GM18517 (cell line): ENCODE data around the gene CTSW.
"Not testable (repeated sequence)": the region's sequence is repeated elsewhere in the genome, so short reads cannot be mapped to it uniquely, and the experiment has no call there.

Source experiments
- ATAC-seq: cut with Tn5 transposase; IDR thresholded peaks from one replicate; pipeline ENCODE4 v1.9.1; 2021; ENCODE audit warnings: mild to moderate bottlenecking, moderate library complexity; ENCODE audit not compliant: unreplicated experiment

Gene CTSW

DNA sequence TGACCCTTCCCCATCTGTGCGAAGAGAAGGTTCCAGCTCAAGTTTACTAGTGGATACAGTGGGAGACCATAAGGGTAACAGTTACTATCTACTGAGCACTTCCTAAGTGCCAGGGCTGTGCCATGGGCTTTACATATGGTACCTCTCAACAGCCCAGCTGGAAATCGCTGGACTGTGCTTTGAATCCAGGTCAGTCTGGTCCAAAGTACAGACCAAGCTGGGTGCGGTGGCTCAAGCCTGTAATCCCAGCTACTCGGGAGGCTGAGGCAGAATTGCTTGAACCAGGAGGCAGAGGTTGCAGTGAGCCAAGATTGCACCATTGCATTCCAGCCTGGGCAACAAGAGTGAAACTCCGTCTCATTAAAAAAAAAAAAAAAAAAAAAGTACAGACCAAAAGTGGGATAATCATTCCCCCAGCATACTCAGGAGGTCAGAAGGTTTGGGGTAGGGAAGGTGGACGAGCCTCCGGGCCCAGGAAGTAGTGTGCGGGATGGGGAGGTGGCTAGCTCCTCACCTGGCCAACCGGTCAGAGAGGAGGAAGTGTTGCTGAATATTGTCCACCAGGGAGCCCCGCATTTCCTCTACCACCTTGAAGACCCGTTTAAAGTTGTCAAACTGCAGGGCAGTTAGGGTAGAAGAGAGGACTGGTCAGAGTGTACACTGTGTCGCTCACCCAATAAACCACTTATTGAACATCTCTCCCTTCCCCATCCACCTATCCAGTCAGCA is 6.3 kb downstream of the CTSW start:
- ATAC-seq = no peak

DNA sequence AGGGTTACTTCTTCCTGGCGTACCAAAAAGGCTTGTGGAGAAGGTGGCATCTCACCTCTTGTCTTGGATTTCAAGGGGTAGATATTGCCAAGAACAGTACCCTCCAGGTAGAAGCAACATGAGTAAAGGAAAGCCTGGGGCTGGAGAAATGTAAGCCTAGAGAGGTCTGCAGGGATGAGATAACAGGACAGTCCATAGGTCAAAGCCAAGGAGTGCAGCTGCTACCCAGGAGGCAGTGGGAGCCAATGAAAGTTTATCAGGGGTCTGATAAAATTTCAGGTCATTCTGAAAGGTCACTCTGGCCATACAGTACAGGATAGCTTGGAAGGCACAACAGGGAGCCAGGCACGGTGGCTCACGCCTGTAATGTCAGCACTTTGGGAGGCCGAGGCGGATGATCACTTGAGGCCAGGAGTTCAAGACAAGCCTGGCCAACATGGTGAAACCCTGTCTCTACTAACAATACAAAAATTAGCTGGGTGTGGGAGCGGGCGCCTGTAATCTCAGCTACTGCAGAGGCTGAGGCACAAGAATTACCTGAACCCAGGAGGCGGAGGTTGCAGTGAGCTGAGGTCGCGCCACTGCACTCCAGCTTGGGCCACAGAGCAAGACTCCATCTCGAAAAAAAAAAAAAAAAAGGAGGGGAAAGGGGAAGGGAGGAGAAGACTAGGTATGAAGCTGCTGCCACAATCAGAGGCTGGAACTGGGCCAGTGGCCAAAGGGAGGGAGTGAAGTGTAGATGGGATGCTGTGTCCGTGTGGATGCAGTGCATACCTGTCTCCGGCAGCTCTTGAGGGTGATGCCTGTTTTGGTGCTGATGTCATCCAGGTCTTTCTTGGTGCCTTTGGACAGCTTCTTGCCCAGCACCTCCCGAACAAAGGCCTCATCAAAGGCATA is 7.4 kb downstream of the CTSW start:
- no peak for ATAC-seq

DNA sequence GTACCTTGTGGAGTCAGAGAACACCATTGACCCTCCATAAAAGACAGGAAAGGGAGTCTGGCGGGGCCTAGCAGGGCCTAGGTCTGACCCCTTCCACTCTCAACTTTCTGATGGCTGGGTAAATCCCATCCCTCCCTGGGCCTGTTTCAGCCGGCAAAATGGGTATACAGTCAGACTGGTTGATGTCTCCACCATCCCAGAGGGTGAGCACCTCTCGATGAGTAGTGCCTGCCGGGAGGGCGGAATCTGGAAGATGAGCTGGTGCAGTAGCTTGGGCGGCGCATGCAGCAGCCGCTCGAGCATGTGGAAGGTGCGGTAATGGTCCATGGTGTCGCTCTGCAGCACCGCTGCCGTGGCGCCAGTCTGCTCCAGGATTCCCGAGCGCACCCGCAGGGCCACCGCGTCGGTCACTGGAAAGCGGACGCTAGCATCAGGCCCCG is 8.1 kb downstream of the CTSW start:
- no peak for ATAC-seq

DNA sequence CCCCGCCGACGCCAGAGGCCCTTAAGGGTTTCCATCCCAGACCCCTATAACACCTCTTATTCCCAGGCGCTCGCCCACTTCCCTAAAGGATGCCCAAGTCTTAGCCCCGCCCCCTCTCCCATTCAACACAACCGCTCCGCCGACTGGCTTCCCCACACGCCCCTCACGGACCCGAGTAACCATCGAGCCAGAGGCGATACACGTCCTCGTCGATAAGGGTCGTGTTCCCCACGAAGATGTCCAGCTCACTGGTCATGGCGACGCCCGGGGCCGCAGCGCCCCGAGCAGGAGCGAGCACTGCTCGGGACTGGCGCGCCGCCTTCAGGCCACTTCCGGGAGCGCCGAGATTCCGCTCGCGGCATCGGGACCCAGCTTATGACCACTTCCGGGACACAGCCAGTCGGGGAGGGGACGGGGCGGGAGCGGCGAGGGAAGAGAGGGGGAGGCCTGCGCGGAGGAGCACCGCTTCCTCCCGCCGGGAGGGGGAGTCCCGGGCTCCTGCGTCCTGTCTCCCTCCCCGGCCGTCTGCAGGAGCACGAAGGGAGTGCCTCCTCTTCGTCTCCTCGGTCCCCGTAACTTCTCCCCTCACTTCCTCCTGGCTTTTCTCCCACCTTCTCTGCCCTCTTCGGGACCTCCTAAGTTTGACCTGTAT is 8.7 kb downstream of the CTSW start, which contains the start of gene FIBP:
FIBP (minus strand) TSS at position 309 of the 652 bp plus-strand sequence; CDS start at position 256, 53 bp downstream.
- peak; percentile 41 for ATAC-seq

DNA sequence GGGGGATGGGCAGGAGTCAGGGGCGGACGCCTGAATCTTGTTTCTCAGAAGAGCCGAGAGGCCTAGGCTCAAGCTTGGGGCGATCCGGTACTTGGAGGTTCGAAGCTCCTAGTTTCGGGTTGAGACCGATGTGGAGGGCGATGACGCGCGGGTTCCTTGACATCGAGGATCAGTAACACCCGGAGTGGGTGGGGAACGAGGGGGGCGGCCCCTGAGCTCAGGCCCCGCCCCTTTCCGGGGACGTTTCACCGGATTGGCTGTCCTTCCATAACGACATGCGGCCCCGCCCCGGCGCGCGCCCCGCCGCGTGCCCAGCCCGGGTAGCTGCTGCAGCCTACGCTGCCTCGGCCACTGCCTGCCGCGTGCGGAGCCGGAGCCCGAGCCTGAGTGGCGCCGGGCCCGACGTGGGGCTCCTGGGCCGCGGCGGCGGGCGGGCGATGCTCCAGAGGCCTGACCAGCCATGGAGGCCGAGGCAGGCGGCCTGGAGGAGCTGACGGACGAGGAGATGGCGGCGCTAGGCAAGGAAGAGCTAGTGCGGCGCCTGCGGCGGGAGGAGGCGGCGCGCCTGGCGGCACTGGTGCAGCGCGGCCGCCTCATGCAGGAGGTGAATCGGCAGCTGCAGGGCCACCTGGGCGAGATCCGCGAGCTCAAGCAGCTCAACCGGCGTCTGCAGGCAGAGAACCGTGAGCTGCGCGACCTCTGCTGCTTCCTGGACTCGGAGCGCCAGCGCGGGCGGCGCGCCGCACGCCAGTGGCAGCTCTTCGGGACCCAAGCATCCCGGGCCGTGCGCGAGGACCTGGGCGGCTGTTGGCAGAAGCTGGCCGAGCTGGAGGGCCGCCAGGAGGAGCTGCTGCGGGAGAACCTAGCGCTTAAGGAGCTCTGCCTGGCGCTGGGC is 10.9 kb downstream of the CTSW start, which contains the start of gene CCDC85B:
CCDC85B (plus strand) TSS at position 350 of the 895 bp plus-strand sequence; CDS start at position 461, 111 bp downstream.
- peak; percentile 52 for ATAC-seq

DNA sequence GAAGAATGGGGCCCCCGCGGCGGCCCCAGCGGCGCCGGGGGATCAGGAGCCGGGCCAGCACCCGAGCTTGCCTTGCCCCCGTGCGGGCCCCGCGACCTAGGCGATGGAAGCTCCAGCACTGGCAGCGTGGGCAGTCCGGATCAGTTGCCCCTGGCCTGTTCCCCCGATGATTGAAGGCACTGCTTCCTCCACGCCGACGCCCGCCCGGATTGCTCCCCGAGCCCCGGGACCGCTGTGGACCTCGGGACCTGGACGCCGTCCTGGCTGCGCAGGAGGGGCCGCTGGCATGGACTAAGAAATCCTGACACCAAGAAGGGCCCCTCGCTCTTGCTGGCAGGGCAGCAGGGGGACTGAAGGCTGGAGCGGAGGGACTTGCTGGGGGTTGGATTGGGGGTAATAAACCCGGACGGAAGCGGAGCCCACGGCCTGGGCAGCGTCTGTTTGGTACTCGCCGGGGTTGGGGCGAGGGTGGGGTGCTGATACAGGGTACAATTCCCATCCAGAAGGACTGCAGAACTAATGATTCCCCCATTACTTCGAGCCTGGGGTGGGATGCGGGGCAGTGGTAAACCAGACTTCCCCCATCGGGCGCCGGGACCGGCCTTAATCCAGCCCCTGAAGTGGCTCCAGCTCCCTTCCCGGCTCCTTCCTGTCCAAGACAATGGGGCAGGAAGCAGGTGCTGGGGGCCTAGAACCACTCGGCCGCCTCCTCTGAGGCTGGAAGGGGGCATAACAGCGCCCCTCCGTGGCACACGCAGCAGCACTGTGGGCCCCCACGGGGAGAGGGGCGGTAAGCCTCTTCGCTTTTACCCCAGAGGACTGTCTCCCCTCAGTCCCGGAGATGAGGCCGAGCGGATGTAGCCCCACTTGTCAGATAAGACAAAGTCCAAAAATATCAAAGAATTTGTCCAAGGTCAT is 11.8 kb downstream of the CTSW start:
- no peak for ATAC-seq

DNA sequence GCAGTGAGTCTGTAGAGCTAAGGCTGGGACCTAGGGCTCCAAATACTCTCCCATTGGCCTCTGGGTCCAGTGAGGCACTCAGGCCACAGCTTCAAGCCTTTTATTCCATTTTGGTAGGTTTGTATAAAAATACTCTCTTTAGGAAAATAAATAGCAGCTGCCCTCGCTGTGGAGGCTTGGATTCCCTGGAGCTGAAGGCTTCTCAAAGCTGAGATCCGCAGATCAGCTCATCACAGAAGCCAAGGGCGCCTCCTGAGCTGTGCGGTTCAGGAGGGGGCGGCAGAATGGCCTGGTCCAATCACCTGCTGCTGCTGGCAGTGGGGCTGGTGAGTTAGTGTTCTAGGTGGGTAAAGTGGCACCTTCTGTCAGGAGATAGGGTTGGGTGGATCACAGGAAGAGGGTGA is 12.5 kb downstream of the CTSW start:
- ATAC-seq = not testable (repeated sequence)

DNA sequence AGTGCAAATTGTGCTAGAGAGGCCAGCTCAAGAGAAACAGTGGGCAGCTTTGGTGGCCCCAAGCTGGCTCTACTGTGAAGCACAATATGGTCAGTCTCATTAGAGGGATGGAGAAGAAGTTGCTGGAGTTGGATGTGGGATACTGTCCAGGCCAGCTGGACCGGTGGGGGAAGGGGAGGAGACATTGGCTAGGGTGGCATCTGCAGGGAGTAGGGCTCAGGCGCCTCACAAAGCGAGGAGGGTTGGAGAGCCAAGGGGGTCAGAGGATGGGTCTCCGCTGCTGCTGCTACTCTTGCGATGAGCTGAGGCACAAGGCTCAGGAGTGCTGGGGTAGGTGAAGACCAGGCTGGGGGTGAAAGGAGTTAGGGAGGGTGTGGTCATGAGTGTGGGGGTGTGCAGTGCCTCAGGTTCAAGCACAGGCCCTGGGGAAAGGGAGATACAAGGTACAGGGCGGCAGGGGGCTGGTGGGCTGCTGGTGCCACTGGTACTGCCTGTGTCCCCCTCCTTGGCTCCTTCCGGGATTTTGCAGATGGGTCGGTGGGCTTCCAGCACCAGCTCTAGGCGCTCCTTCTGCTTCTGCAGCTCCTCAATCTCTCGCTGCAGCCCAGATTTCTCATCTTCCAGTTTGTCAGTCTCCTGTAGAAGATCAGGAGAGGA is 13.2 kb downstream of the CTSW start:
- ATAC-seq = no peak

DNA sequence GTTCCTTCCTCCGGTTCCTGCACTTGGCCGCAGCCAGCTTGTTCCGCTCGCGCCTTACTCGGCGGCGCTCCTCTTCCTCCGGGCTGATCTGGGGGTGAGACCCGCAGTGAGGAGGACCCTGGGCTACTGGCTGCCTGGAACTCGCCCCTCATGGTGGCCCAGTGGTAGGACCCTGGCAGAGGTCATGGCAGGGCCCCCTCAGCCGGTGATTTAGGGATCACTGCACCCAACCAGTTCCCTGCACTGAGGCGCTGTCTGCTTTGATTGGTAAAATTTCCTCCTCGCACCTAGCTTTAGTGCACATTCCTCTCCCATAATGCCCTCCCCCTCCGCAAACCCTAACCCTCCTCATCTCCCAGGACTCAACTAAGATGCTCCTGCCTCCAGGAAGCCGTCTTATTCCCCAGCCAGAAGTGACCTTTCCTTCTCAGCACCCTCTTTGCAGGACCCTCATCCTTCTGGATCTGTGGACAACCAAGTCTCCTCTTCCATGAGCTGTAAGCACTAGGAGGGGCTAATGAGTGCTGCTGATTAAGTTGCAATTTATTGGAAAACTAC is 14.5 kb downstream of the CTSW start:
- ATAC-seq = no peak

DNA sequence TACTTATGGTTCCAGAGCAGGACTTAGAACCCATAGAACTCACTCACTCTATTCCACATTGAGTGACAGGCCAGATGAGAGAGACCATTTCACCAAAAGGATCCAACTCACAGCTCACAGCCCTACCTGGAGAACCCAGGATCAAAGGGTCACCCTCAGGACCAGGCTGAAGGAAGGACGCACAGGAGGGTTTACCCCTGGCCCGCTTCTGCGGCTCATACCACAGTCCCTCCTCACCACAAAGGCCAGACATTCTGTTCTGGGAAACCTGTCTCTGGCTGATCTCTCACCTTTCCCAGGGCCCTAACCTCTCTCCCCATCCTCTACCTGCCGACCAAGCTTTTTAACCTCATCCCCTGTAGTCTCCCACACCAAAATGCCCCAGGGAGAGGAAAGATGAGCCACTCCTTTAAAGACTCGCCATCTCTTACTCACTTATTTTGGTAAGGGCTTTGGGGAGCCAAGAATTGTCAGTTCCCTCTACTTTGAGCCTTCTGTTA is 15.9 kb downstream of the CTSW start:
- ATAC-seq = no peak

DNA sequence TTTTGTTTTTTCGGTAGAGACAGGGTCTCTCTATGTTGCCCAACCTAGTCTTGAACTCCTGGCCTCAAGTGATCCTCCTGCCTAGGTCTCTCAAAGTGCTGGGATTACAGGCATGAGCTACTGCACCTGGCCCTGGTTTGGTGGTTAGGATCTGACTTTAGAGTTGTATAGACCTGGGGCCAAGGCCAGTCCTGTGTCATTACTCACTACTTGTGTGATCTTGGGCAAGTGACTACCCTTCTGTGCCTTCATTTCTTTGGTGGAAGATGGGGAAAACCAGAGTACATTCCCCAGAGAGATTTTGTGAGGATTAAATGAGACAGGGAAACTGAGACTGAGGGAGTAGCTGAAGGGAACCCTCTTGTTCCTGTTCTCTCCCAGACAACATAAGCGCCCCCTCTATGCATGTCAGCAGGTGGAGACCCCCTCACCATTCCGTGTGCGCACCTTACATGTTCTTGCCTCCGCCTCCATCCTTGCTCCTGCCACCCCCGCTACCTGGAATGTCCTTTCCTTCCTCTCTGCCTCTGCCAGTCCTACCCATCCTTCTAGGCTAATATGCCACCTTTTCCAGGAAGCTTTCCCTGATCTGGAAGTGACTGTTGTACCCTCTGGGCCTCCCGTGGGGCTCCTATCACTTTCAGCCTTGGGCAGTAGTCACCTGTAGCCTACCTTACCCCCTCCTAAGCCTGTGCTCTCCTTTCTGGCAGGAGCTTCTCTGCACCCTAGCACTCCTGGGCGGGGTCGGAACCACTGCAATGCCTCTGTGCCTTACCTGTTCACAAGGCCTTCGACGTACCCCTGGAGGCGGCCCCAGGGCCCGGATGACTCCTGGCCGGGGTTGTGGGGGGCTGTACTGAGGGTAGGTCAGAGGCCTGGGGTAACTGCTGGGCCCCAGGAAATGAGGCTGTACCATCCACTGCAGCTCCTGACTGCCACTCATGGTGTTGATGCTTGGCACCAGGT is 16.7 kb downstream of the CTSW start:
- ATAC-seq = no peak

DNA sequence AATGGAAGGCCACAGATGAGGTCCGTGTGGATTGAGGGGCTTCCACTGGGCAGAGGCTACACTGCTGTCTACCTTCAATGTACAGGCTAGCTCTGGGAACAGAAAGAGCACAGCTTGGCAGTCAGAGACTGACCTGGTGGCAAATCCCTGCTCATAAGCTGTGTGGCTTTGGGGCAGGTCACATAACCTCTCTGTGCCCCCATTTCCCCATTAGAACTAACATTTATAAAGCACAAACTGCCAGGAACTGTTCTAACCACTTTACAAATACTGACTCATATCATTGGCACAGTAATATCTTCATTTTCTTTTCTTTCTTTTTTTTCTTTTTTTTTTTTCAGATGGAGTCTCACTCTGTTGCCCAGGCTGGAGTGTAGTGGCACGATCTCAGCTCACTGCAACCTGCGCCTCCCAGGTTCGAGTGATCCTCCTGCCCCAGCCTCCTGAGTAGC is 17.4 kb downstream of the CTSW start:
- ATAC-seq = no peak

DNA sequence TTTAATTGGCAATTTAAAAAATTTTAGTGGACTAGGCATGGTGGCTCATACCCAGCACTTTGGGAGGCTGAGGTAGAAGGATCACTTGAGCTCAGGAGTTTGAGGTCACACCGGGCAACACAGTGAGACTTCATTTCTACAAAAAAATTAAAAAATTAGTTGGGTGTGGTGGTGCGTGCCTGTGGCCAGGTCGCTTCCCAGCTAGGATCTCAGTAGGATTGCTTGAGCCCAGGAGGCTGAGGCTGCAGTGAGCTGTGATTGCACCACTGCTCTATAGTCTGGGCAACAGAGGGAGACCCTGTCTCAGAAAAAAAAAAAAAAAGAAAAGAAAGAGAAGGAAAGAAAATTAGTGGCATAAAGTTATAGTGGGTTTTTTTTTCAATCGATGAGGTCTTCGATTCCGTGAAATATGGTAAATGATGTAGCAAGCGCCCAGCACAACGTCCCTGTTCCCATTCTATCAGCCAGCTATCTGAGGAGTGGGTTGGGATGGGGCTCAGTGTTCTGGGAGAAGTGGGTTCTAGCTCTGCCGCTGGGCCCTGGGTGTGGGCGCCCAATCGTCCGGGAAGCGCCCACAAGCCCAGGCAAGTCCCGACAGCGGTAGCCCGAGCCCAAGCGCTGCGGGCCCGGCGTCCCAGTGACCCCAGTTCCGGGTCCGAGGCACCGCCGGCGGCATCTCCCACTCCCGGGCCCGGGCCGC is 19.2 kb downstream of the CTSW start:
- no peak for ATAC-seq

DNA sequence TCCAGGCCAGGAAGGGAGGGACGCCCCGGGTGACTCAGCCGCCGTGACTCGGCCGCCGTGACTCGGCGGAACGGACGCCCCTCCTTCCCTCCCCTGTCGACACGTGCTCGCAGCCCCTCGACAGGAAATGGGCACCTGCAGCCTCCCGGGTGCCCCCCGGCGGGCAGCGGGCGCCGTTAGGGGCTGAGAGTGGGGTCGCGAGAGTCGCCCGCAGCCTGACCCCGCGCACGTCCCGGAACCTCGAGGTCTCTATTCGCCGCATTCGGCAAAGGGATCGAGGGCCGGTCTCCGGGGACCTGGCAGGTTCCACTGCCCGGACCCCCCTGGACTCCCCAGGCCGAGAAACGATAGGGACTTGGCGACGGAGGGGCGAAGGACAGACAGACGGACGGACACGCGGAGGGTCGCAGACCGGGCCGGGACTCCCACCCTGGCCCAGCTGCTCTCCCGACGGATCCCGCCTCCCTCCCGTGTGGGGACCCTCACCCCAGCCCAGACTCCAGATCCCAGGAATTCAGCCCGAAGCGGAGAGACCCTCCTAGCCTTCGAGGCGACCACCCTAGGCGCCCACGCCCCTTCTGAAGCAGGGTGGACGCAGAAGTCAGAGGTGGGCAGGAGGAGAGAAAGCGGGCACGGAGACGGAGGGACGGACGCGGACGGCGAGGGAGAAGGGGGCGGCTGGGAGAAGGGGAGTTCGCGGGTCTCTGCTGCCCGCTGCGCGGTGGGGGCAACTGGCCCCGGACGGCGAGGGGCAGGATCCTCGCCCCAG is 19.9 kb downstream of the CTSW start:
- no peak for ATAC-seq

DNA sequence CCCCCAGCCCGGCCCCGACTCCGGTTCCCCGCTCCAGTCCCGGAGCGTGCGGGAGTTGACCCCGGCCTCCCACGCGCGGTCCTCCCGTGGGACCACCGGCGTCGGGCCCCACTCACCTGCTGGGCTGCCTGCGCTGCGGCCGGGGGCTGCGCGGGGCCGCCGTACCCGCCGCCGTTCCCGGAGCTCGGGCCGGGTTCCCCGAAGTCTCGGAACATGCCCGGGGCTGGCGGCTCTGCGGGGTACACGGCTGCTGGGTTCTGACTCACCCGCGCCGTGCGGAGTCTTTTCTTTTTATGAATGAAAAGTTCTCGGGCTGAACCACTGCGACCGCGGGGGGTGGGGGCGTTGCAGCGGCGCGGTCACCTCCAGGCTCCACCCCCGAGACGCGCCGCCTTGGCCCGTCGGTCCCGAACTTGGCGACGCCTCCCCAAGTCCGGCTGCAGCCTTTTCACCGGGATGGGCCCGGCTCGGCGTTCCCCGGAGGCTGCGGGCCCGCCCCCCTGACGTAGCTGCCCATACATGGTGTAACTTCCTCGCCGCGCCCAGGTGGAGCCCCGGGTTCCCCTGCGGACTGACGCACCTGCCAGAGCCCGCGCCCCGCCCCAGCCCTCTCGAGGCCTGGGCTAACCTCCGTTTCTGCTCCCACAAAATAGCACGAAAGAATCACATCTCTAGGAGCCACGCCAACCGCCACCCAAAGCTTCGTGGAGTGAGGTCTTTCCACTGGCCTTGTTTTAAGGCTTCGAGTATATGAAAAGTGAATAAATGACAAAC is 20.7 kb downstream of the CTSW start, which contains the start of gene FOSL1:
FOSL1 (minus strand) TSS at position 264 of the 774 bp plus-strand sequence; CDS start at position 215, 49 bp downstream.
- peak; percentile 70 for ATAC-seq
